Fibroblast of the aortic adventitia (primary cell): ENCODE data around the gene TRAT1. TPM values are rescaled to one million over a fixed set of nuclear protein-coding genes. Genes with fewer than 3 reads are reported as not detected.

ENCODE experiments used
- DNase-seq: peaks from one replicate; pipeline ENCODE4 v3.0.0-alpha.2; 2010; ENCODE audit warnings: low read depth
- H3K4me3 ChIP-seq: 2 replicates; pipeline ENCODE4 v1.5.1; 2011; ENCODE audit warnings: low read depth, mild to moderate bottlenecking, control low read depth, low read length, moderate library complexity
- total RNA-seq: library from RNA; depleted of rRNA; stranded (reverse); fragments of >200 nt; gene quantifications from 2 replicates; pipeline ENCODE4 v1.2.3, GENCODE V29; 2012; ENCODE audit warnings: low replicate concordance
- TF ChIP-seq, protein P1 (sequence below): IDR thresholded peaks from 2 replicates; pipeline ENCODE4 v1.5.1; 2011; ENCODE audit warnings: mild to moderate bottlenecking, low read length, control low read depth, inconsistent platforms; ENCODE audit not compliant: insufficient read depth

TRAT1 gene
- total RNA-seq, 1 donor, result not detected

DNA sequence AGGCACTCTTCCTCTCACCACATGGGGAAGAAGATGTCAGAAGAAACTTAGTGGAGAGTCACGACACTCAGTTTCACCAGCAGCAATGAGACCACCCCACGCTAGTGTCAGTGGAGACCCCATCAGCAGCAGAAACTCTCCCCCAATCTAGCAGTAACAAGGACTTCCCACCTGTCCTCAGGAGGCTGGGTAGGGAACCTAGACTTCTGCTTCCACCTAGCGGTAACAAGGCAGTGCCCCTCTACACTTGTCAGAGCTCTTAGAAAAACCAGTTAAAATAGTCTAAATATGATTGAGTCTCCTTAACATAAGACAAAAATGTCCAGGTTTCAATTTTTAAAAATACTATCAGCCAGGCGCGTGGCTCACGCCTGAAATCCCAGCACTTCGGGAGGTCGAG is 57.3 kb downstream of the TRAT1 start:
- no peak overlapping the region for H3K4me3 ChIP-seq
- DNase-seq, result no peak
- TF ChIP-seq, protein P1, sequence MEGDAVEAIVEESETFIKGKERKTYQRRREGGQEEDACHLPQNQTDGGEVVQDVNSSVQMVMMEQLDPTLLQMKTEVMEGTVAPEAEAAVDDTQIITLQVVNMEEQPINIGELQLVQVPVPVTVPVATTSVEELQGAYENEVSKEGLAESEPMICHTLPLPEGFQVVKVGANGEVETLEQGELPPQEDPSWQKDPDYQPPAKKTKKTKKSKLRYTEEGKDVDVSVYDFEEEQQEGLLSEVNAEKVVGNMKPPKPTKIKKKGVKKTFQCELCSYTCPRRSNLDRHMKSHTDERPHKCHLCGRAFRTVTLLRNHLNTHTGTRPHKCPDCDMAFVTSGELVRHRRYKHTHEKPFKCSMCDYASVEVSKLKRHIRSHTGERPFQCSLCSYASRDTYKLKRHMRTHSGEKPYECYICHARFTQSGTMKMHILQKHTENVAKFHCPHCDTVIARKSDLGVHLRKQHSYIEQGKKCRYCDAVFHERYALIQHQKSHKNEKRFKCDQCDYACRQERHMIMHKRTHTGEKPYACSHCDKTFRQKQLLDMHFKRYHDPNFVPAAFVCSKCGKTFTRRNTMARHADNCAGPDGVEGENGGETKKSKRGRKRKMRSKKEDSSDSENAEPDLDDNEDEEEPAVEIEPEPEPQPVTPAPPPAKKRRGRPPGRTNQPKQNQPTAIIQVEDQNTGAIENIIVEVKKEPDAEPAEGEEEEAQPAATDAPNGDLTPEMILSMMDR, result no peak

GRCh38 chr3:108882762-108883161 is 60.2 kb downstream of the TRAT1 start:
- TF ChIP-seq, protein P1, result no peak
- no peak overlapping the region for H3K4me3 ChIP-seq
- no peak for DNase-seq

- TF ChIP-seq, protein P1, result no peak
- no peak overlapping the region for H3K4me3 ChIP-seq
- no peak for DNase-seq
These were observed 60.8 kb downstream of the TRAT1 start for GRCh38 chr3:108883373-108883772.

GRCh38 chr3:108887121-108887520 is 64.5 kb downstream of the TRAT1 start:
- no peak overlapping the region for H3K4me3 ChIP-seq
- TF ChIP-seq, protein P1, result no peak

GRCh38 chr3:108887777-108888176 is 65.2 kb downstream of the TRAT1 start:
- DNase-seq, result no peak
- TF ChIP-seq, protein P1, result no peak

More at GRCh38 chr3:108887121-108887520, 64.5 kb downstream of the TRAT1 start:
- DNase-seq, result no peak

DNA sequence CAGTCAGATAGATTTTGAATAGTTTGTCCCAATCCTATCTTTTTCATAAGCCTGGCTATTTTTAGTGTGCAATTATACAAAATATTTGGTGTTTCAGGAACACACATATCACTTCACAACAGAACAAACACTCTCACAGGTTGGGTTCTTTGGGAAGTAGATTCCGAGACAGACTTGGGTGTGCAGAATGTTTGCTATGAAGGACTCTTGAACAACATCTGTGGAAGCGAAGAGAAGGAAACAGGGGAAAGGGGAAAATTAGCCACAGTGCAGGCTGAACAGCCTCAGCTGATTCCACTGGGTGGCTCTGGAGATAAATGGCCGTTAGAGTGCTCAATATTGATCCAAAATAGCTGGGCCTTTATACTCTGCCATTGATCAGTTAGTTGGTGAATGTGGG is 69.2 kb downstream of the TRAT1 start:
- no peak overlapping the region for H3K4me3 ChIP-seq
- TF ChIP-seq, protein P1, result no peak
- DNase-seq, result no peak

More at GRCh38 chr3:108887777-108888176, 65.2 kb downstream of the TRAT1 start:
- H3K4me3 ChIP-seq, result no peak overlapping the region

DNA sequence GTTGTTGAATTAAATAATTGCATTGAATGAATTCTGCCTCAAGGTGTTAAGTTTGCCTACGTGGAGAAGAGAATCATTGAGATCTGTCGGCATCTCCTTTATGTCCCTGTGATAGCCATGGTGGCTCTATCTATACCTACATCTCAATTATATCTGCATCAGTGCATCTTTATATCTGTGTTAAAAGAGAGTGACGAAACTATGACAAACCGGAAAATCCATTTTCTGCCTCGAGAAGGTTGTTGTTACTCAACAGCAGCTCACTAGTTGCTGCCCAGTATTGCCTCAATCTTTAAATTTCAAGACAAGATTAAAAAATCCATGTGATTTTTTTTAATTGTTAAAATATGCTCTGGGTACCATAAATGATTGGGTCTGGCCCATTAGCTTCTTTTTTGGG is 72.4 kb downstream of the TRAT1 start:
- TF ChIP-seq, protein P1, result no peak
- no peak overlapping the region for H3K4me3 ChIP-seq
- DNase-seq, result no peak
